HG03108 (cell line): ENCODE measurements around the gene PRR29.
A peak's percentile ranks its signal among the peaks of the same experiment; 100 is the strongest.

Experiments
- ATAC-seq: cut with Tn5 transposase; IDR thresholded peaks from one replicate; pipeline ENCODE4 v1.9.1; 2021; ENCODE audit warnings: moderate library complexity; ENCODE audit not compliant: unreplicated experiment

The PRR29 gene

GRCh38 chr17:63998050-63998720, at the start of gene PRR29:
TSS of gene PRR29 (plus strand) at chr17:63998351. CDS start at chr17:63998365, 14 bp downstream.
- no peak for ATAC-seq

GRCh38 chr17:63948521-63948920, 49.6 kb upstream of the PRR29 start:
- ATAC-seq, result no peak

GRCh38 chr17:63949576-63950250, 48.4 kb upstream of the PRR29 start:
- no peak for ATAC-seq

GRCh38 chr17:63950940-63951907, 46.9 kb upstream of the PRR29 start:
- ATAC-seq, result no peak

GRCh38 chr17:63954402-63955063, 43.6 kb upstream of the PRR29 start:
- ATAC-seq, result peak; percentile 68

GRCh38 chr17:63955232-63955631, 42.9 kb upstream of the PRR29 start:
- no peak for ATAC-seq

GRCh38 chr17:63955791-63956190, 42.4 kb upstream of the PRR29 start:
- no peak for ATAC-seq

GRCh38 chr17:63956296-63956920, 41.7 kb upstream of the PRR29 start:
- ATAC-seq, result no peak

GRCh38 chr17:63960006-63960405, 38.1 kb upstream of the PRR29 start:
- no peak for ATAC-seq

- ATAC-seq, result no peak
Observed at GRCh38 chr17:63960430-63960829, 37.7 kb upstream of the PRR29 start.

GRCh38 chr17:63961355-63962212, 36.6 kb upstream of the PRR29 start:
- no peak for ATAC-seq

- no peak for ATAC-seq
Observed at GRCh38 chr17:63962298-63962744, 35.8 kb upstream of the PRR29 start.

- ATAC-seq, result no peak
Observed at GRCh38 chr17:63963123-63963522, 35.0 kb upstream of the PRR29 start.

- ATAC-seq, result no peak
Observed at GRCh38 chr17:63966646-63967264, 31.4 kb upstream of the PRR29 start.

GRCh38 chr17:63967953-63968352, 30.2 kb upstream of the PRR29 start:
- no peak for ATAC-seq

- ATAC-seq, result no peak
Observed at GRCh38 chr17:63969278-63969677, 28.9 kb upstream of the PRR29 start.

GRCh38 chr17:63972796-63973195, 25.4 kb upstream of the PRR29 start, which contains the start of gene SCN4A:
TSS of gene SCN4A (minus strand) at chr17:63972918. CDS start at chr17:63972841, 77 bp downstream.
- no peak for ATAC-seq

- no peak for ATAC-seq
Observed at GRCh38 chr17:63973247-63973646, 24.9 kb upstream of the PRR29 start.
